SHP77 (cell line): ENCODE results near the gene LRRC2.

Source experiments
- DNase-seq, 2 experiments: peaks; one replicate each; lab custom pipeline; 2025; lab: John Stamatoyannopoulos, UW

LRRC2 gene

DNA sequence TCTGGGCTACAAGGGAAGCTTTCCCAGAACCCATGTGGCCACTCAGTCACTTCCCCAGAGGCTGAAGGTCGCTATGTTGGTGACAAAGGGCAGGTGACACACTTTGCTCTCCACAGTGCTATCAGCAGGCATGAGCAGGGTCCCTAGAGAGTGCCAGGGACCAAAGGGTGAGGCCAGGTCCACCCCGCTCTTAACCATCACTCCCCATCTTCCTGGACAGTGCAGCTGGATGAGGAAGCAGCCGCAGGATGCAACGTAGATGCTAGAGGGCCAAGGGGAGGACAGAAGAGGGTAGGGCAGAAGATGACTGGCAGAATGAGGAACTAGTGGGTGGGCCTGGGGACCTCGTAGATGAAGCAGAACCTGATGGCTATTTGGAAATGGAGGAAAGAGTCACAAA lies 87.8 kb downstream of the LRRC2 start:
- no peak for DNase-seq

- no peak for DNase-seq
Measured at GRCh38 chr3:46477756-46478155, 88.3 kb downstream of the LRRC2 start.

- DNase-seq, result no peak
Measured at GRCh38 chr3:46477145-46477544, 89.0 kb downstream of the LRRC2 start.

DNA sequence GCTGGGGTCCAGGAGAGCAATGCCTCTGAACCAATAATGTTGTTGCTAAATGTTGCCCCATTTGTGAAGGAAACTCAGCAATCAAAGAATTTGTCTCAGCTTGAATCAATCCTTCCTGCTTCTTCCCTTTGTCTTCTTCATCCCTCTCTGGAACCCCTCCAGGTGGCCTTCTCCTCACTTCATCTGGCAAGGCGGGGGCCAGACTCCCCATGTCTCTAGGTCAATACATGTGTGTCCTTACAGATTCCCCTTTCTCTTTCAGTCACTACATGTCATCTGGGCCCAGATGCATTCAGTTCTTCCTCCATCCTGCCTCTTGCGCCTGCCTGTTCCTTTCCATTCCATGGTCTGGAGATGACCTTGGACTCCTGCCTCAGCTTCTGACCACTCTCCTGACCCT lies 93.4 kb downstream of the LRRC2 start:
- no peak for DNase-seq

GRCh38 chr3:46471371-46471914 lies 94.7 kb downstream of the LRRC2 start:
- DNase-seq, result no peak

DNA sequence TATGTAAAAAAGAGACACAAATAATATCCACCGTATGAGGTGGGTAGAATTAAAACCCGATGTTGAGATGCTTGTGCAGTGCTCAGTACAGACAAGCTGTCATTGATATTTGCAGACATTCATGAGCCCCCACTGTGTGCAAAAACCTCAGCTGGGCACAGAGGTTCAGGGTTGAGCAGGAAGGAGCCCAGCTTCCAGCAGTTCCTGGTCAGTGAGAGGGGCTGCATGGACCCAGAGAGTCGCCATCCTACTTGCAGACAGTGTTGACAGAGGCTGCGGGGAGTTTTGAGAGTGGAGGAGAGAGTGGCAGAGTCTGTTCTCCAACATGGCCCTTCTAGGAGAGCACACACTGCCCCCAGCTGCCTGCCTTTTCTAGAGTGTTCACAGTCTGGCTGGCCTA lies 95.3 kb downstream of the LRRC2 start:
- no peak for DNase-seq

DNA sequence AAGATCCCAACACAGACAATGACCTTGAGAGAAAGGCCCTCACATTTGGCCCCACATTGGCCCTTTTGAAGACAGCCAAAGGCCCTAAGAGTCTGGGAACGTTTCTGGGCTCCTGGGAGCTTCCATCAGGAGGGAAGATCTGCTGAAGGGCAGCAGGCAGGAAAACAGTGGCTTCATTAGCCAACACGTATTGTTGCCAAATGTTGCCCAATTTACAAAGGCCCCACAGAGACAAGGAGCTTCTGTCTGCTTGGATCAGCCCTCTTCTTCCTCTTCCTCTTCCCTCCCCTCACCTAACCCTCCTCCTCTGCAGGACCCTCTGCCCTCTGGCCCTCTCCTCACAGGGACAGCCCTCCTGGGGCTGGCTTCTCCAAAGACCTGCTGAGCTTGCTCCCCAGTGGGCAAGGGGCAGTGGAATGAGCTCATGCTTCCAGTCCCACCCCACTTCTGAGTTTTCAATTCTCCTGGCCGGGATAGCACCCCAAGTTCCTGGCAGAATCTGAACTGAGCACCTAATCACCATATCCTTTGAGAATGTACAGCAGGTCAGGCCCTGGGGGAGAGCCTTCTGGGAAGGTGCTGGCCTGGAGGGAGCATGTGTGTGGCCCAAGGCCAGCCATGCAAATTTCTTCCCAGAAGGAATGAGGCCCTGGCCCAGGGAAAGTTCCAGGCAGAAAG lies 96.3 kb downstream of the LRRC2 start:
- DNase-seq, result no peak

GRCh38 chr3:46468753-46469600 lies 97.1 kb downstream of the LRRC2 start:
- DNase-seq, result no peak

- DNase-seq, result no peak
Measured at GRCh38 chr3:46467562-46467961, 98.5 kb downstream of the LRRC2 start.

GRCh38 chr3:46466871-46467403 lies 99.2 kb downstream of the LRRC2 start:
- DNase-seq, result no peak

GRCh38 chr3:46466273-46466672 lies 99.8 kb downstream of the LRRC2 start:
- DNase-seq, result no peak
